Panc1 (cell line): Measurements from ENCODE around the gene TUBB1. TPM values are rescaled to one million over a fixed set of nuclear protein-coding genes. Genes with fewer than 3 reads are reported as not detected.

Experiments
- ATAC-seq: fragments of 200-7000 bp; cut with Tn5 transposase; 2 replicates; pipeline ENCODE4 v1.9.1; 2020; ENCODE audit warnings: mild to moderate bottlenecking, moderate library complexity
- BruUV-seq: library from RNA; stranded (reverse); fragments of 400-500 nt; replicated peaks from 2 replicates; lab custom pipeline; 2021; lab: Mats Ljungman, UMichigan
- CTCF ChIA-PET: fragments of 300-600 bp; sonication (Branson Sonifier 250); formaldehyde crosslinking; loops from one replicate; lab custom pipeline; 2022; ENCODE audit warnings: antibody characterized with exemption; lab: Charles Lee
- POLR2A ChIA-PET: fragments of 300-600 bp; sonication (Branson Sonifier 250); formaldehyde crosslinking; loops from one replicate; lab custom pipeline; 2022; ENCODE audit warnings: antibody characterized with exemption; lab: Charles Lee
- DNase-seq: peaks from one replicate; pipeline ENCODE4 v3.0.0-alpha.2; 2010; ENCODE audit warnings: low read depth, low spot score
- H3K27ac ChIP-seq: 2 replicates; pipeline ENCODE4 v1.5.1; 2011; ENCODE audit warnings: mild to moderate bottlenecking, low read length, inconsistent platforms
- H3K27me3 ChIP-seq: fragments of 200-500 bp; sonication (Bioruptor generic); 2 replicates; pipeline ENCODE4 v1.6.0; 2014; ENCODE audit warnings: low read length, inconsistent platforms; ENCODE audit not compliant: control insufficient read depth, insufficient read depth
- H3K36me3 ChIP-seq: fragments of 200-500 bp; sonication (Bioruptor generic); 2 replicates; pipeline ENCODE4 v1.5.1; 2014; ENCODE audit warnings: inconsistent platforms, mild to moderate bottlenecking, low read length, moderate library complexity; ENCODE audit not compliant: control insufficient read depth, insufficient read depth
- H3K4me1 ChIP-seq: 2 replicates; pipeline ENCODE4 v1.5.1; 2011; ENCODE audit warnings: inconsistent platforms, mild to moderate bottlenecking, low read length, moderate library complexity; ENCODE audit not compliant: control insufficient read depth, insufficient read depth
- H3K4me3 ChIP-seq, 2 experiments: 2 replicates each; pipeline ENCODE4 v1.5.1; 2011 to 2012; ENCODE audit warnings: low read depth in 2 of 2, low read length in 2 of 2, mild to moderate bottlenecking in 2 of 2, inconsistent platforms in 1 of 2, moderate library complexity in 1 of 2
- H3K9me3 ChIP-seq: fragments of 200-500 bp; sonication (Bioruptor generic); 2 replicates; pipeline ENCODE4 v1.5.1; 2014; ENCODE audit warnings: low read depth, mild to moderate bottlenecking, inconsistent platforms, low read length, moderate library complexity; ENCODE audit not compliant: control insufficient read depth, insufficient read depth
- POLR2AphosphoS5 ChIP-seq: IDR thresholded peaks from 2 replicates; pipeline ENCODE4 v1.6.1; 2012; ENCODE audit warnings: mild to moderate bottlenecking, low read depth, low read length, moderate library complexity
- REST ChIP-seq, 2 experiments: IDR thresholded peaks; 2 replicates each; pipeline ENCODE4 v1.6.1; 2011 to 2012; ENCODE audit warnings: low read depth in 2 of 2, control low read depth in 1 of 2, low read length in 1 of 2, mild to moderate bottlenecking in 1 of 2, moderate library complexity in 1 of 2; ENCODE audit not compliant: insufficient read depth in 1 of 2
- SIN3A ChIP-seq: IDR thresholded peaks from 2 replicates; pipeline ENCODE4 v1.6.1; 2012; ENCODE audit warnings: low read depth, mild to moderate bottlenecking, low read length, moderate library complexity, borderline replicate concordance; ENCODE audit not compliant: insufficient read depth
- TCF7L2 ChIP-seq: IDR thresholded peaks from 2 replicates; pipeline ENCODE4 v1.6.1; 2011; ENCODE audit warnings: mild to moderate bottlenecking, low read depth, low read length, inconsistent platforms
- in situ Hi-C: cut with HindIII; loops from 2 replicates; pipeline ENCODE4 v1.10.0; 2016; ENCODE audit warnings: low sequenced_read_pairs, low pct_unique_long_range_greater_than_20kb
- intact Hi-C: fragments of 100-400 bp; cut with micrococcal nuclease; formaldehyde crosslinking; loops from one replicate; pipeline ENCODE4 v1.10.0; 2022; ENCODE audit not compliant: unreplicated experiment
- total RNA-seq: library from RNA; stranded (reverse); gene quantifications from one replicate; pipeline ENCODE4 v1.2.1, GENCODE V29; 2021; ENCODE audit not compliant: unreplicated experiment
- TF ChIP-seq, protein P1 (sequence below): fragments of 450-650 bp; IDR thresholded peaks from 2 replicates; pipeline ENCODE4 v1.5.1; 2017; ENCODE audit warnings: mild to moderate bottlenecking

TUBB1 gene
- total RNA-seq, 1 experiment from 2014 or later, result not detected

DNA sequence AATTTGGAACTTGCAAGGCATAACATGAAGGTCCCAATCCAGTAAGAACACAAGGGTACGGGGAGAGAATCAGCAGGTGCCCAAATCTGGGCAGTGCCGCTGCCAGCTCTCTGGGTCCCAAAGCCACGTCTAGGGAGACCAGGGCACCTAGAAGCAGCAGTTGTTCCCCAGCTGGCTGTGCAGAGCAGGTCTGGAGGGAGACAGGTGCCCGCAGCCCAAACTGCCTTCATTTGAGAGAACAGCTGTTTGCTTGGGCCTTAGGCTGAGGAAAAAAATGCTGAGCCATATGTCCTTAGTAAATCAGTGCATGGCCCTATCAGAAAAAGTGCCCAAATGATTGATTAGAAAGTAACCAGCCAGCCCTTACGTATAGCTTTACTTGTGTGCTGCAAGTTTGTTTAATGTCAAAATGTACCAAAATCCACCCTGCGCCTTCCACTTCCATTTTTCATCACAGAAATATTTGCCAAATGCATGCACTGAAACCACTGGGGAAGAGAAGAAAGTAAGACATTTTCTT lies 32.5 kb downstream of the TUBB1 start:
- in situ Hi-C loops, result no loop called here
- BruUV-seq, result no TSS peak
- H3K27ac ChIP-seq, result no peak overlapping the region
- ChIA-PET POLR2A (no interaction called here), CTCF (no interaction called here)
- H3K9me3 ChIP-seq, result no peaks in the 10 kb centered on the region
- DNase-seq (no peak), ATAC-seq (no peak)
- TF ChIP-seq TCF7L2 (no peak), POLR2AphosphoS5 (no peak), SIN3A (no peak), REST (IDR thresholded peaks at IDR 0.05; ENCODE audit: insufficient read depth in 1 of 2, low read depth in 2 of 2, low read length in 1 of 2) (no peak)
- TF ChIP-seq, protein P1, sequence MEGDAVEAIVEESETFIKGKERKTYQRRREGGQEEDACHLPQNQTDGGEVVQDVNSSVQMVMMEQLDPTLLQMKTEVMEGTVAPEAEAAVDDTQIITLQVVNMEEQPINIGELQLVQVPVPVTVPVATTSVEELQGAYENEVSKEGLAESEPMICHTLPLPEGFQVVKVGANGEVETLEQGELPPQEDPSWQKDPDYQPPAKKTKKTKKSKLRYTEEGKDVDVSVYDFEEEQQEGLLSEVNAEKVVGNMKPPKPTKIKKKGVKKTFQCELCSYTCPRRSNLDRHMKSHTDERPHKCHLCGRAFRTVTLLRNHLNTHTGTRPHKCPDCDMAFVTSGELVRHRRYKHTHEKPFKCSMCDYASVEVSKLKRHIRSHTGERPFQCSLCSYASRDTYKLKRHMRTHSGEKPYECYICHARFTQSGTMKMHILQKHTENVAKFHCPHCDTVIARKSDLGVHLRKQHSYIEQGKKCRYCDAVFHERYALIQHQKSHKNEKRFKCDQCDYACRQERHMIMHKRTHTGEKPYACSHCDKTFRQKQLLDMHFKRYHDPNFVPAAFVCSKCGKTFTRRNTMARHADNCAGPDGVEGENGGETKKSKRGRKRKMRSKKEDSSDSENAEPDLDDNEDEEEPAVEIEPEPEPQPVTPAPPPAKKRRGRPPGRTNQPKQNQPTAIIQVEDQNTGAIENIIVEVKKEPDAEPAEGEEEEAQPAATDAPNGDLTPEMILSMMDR, result no peak
- no peaks in the 10 kb centered on the region for H3K4me1 ChIP-seq
- H3K4me3 ChIP-seq, result no peak overlapping the region
- intact Hi-C loops, result no loop called here
- H3K27me3 ChIP-seq, result peaks cover 22% of the 10 kb centered on the region
- H3K36me3 ChIP-seq, result no peaks in the 10 kb centered on the region

DNA sequence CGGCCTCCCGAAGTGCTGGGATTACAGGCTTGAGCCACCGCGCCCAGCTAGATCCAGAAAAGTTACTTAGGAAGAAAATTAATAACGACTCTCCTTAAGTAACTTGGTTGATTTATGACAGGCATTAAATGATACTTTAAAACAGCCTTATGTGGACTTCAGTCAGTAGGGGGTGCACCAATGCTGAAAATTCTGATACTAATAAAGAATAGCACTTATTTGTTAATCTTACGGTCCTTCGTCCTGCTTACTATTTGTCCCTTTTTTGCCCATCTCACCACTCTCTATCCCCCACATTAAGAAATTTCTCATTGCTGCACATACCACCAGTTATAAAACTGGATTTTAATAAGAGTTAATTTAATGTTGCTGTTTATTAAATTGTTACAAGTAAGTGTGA lies 36.1 kb downstream of the TUBB1 start:
- DNase-seq, result no peak
- ChIA-PET POLR2A (no interaction called here), CTCF (interaction anchor here (0.6 kb wide), 2 partner anchors 46 to 104 kb away, joined by 6 to 7 read pairs; no protein-coding TSS in a partner anchor)
- peaks cover 25% of the 10 kb centered on the region for H3K27me3 ChIP-seq
- ATAC-seq, result no peak
- BruUV-seq, result no TSS peak
- no peaks in the 10 kb centered on the region; the same call in 1 of the 2 replicates for H3K36me3 ChIP-seq
- TF ChIP-seq SIN3A, result no peak
- TF ChIP-seq, protein P1, result peak; percentile 49
- no peaks in the 10 kb centered on the region for H3K4me1 ChIP-seq
- intact Hi-C loops, result no loop called here
- H3K27ac ChIP-seq, result no peak overlapping the region
- no peak overlapping the region for H3K4me3 ChIP-seq
- in situ Hi-C loops, result no loop called here
- H3K9me3 ChIP-seq, result no peaks in the 10 kb centered on the region
